Left forelimb (tissue), 1 donor: ENCODE measurements around the gene MYOG.

ENCODE experiments used
- DNase-seq: peaks from one replicate; pipeline ENCODE4 v3.0.0-alpha.2; 2018; ENCODE audit warnings: low spot score

Gene MYOG

GRCh38 chr1:203085528-203086406 is at the start of gene MYOG:
TSS of gene MYOG (minus strand) at chr1:203086012. CDS start at chr1:203085961, 51 bp downstream.
- no peak for DNase-seq

GRCh38 chr1:203133970-203134725 is 48.3 kb upstream of the MYOG start:
- DNase-seq: no peak

- DNase-seq: no peak
Measured at GRCh38 chr1:203131548-203132200, 45.9 kb upstream of the MYOG start.

- peak; percentile 14 for DNase-seq
Measured at GRCh38 chr1:203130358-203130985, 44.7 kb upstream of the MYOG start.

GRCh38 chr1:203129501-203130231 is 43.9 kb upstream of the MYOG start:
- DNase-seq: peak; percentile 54

GRCh38 chr1:203128716-203129500 is 43.1 kb upstream of the MYOG start:
- DNase-seq: peak; percentile 63

GRCh38 chr1:203128431-203128715 is 42.6 kb upstream of the MYOG start:
- DNase-seq: no peak

GRCh38 chr1:203127666-203128430 is 42.0 kb upstream of the MYOG start, which contains the start of gene ADORA1:
TSS of gene ADORA1 (plus strand) at chr1:203127726. CDS start at chr1:203128842, 1,116 bp downstream.
- peak; percentile 69 for DNase-seq

GRCh38 chr1:203126866-203127665 is 41.3 kb upstream of the MYOG start:
- DNase-seq: peak; percentile 14

- peak; percentile 53 for DNase-seq
Measured at GRCh38 chr1:203126151-203126865, 40.5 kb upstream of the MYOG start.

- DNase-seq: no peak
Measured at GRCh38 chr1:203124546-203125317, 38.9 kb upstream of the MYOG start.

- DNase-seq: peak; percentile 15
Measured at GRCh38 chr1:203124011-203124410, 38.2 kb upstream of the MYOG start.

GRCh38 chr1:203122159-203122558 is 36.3 kb upstream of the MYOG start:
- DNase-seq: peak; percentile 14

GRCh38 chr1:203121186-203122015 is 35.6 kb upstream of the MYOG start:
- DNase-seq: peak; percentile 55

GRCh38 chr1:203120325-203121153 is 34.7 kb upstream of the MYOG start:
- peak; percentile 48 for DNase-seq
